GM12878 (cell line): ENCODE results near the gene BEX3. TPM values are rescaled to one million over a fixed set of nuclear protein-coding genes. Genes with fewer than 3 reads are reported as not detected.

Source experiments
- ATAC-seq: fragments of 200-7000 bp; cut with Tn5 transposase; 3 replicates; pipeline ENCODE4 v1.9.1; 2020; ENCODE audit warnings: mild to moderate bottlenecking, moderate library complexity
- BruUV-seq: library from RNA; stranded (reverse); fragments of 400-500 nt; replicated peaks from 2 replicates; lab custom pipeline; 2021; lab: Mats Ljungman, UMichigan
- CTCF ChIA-PET: fragments of 300-600 bp; sonication (Branson Sonifier 250); formaldehyde crosslinking; extraction: SDS; loops from one replicate; lab custom pipeline; 2021; ENCODE audit warnings: inconsistent platforms; lab: Yijun Ruan, JAX
- POLR2A ChIA-PET: fragments of 350-600 bp; formaldehyde crosslinking; extraction: SDS; loops from one replicate; lab custom pipeline; 2021; ENCODE audit warnings: inconsistent platforms; lab: Charles Lee
- RAD21 ChIA-PET: fragments of 300-600 bp; sonication (Branson Sonifier 250); formaldehyde crosslinking; loops from one replicate; lab custom pipeline; 2023; ENCODE audit warnings: antibody characterized with exemption; ENCODE audit not compliant: unreplicated experiment; lab: Charles Lee
- SMC1A ChIA-PET: fragments of 300-600 bp; sonication (Branson Sonifier 250); formaldehyde crosslinking; loops from one replicate; lab custom pipeline; 2023; ENCODE audit not compliant: unreplicated experiment, uncharacterized antibody; lab: Charles Lee
- DNase-seq: peaks from one replicate; pipeline ENCODE4 v3.0.0-alpha.2; 2011; ENCODE audit warnings: low read depth, low spot score
- FAIRE-seq: peaks from 3 replicates; lab custom pipeline; 2011; peaks lifted over from hg19 to GRCh38; lab: Jason Lieb, UNC
- H2AFZ ChIP-seq: 2 replicates; pipeline ENCODE4 v1.6.0; 2011; ENCODE audit warnings: low read depth, low read length, control low read depth; ENCODE audit not compliant: control insufficient read depth
- H3K27ac ChIP-seq: 2 replicates; pipeline ENCODE4 v1.5.1; 2011; ENCODE audit warnings: control low read depth; ENCODE audit not compliant: control insufficient read depth, insufficient read depth
- H3K27me3 ChIP-seq, 2 experiments: replicated peaks in 1 of 2; 2 replicates each; pipeline versions ENCODE4 v1.6.0 to v1.6.1; 2011; ENCODE audit warnings: low read length in 1 of 2; ENCODE audit not compliant: control insufficient read depth in 2 of 2, insufficient read depth in 2 of 2
- H3K36me3 ChIP-seq, 2 experiments: 2 replicates each; pipeline ENCODE4 v1.5.1; 2011; ENCODE audit warnings: low read length in 1 of 2; ENCODE audit not compliant: control insufficient read depth in 2 of 2, insufficient read depth in 2 of 2
- H3K4me1 ChIP-seq: 2 replicates; pipeline ENCODE4 v1.6.1; 2011; ENCODE audit warnings: mild to moderate bottlenecking, low read length, moderate library complexity, mixed read lengths; ENCODE audit not compliant: control insufficient read depth, insufficient read depth
- H3K4me2 ChIP-seq: 2 replicates; pipeline ENCODE4 v1.6.0; 2011; ENCODE audit warnings: control low read depth; ENCODE audit not compliant: control insufficient read depth, insufficient read depth
- H3K4me3 ChIP-seq: fragments of 200-600 bp; sonication (generic); 2 replicates; pipeline ENCODE4 v1.5.1; 2016
- H3K79me2 ChIP-seq: 2 replicates; pipeline ENCODE4 v1.6.0; 2011; ENCODE audit warnings: low read length; ENCODE audit not compliant: control insufficient read depth, insufficient read depth
- H3K9ac ChIP-seq: 2 replicates; pipeline ENCODE4 v1.8.0; 2011; ENCODE audit warnings: low read length, control low read depth, mixed read lengths; ENCODE audit not compliant: control insufficient read depth, insufficient read depth
- H3K9me3 ChIP-seq: replicated peaks from 3 replicates; pipeline ENCODE4 v1.5.1; 2011; ENCODE audit warnings: mild to moderate bottlenecking, low read length; ENCODE audit not compliant: control insufficient read depth, insufficient read depth
- H4K20me1 ChIP-seq: 2 replicates; pipeline ENCODE4 v1.6.0; 2011; ENCODE audit not compliant: control insufficient read depth, insufficient read depth
- ASH2L ChIP-seq: fragments of 300-600, 200-600 bp; sonication (generic); IDR thresholded peaks from 2 replicates; pipeline ENCODE4 v1.6.1; 2017; ENCODE audit warnings: low read depth, mild to moderate bottlenecking, borderline replicate concordance
- E2F4 ChIP-seq: IDR thresholded peaks from 2 replicates; pipeline ENCODE4 v1.6.1; 2012; ENCODE audit warnings: low read depth, low read length, improper control_type of control experiment
- JUNB ChIP-seq: IDR thresholded peaks from 2 replicates; pipeline ENCODE4 v1.6.1; 2016; ENCODE audit warnings: antibody characterized with exemption, mild to moderate bottlenecking
- KAT2A ChIP-seq: conservative IDR thresholded peaks from 2 replicates; pipeline ENCODE4 v1.6.1; 2011; ENCODE audit warnings: low read depth, low read length; ENCODE audit not compliant: control insufficient read depth
- KLF5 ChIP-seq: fragments of 450-650 bp; IDR thresholded peaks from 2 replicates; pipeline ENCODE4 v1.6.1; 2014; ENCODE audit warnings: mild to moderate bottlenecking; ENCODE audit not compliant: partially characterized antibody
- MTA2 ChIP-seq: fragments of 450-650 bp; IDR thresholded peaks from 2 replicates; pipeline ENCODE4 v1.6.1; 2016; ENCODE audit warnings: low read depth, mild to moderate bottlenecking, moderate library complexity
- NFYA ChIP-seq: IDR thresholded peaks from 2 replicates; pipeline ENCODE4 v1.6.1; 2011; ENCODE audit warnings: low read depth, mild to moderate bottlenecking, low read length, improper control_type of control experiment, borderline replicate concordance
- NRF1 ChIP-seq: conservative IDR thresholded peaks from 2 replicates; pipeline ENCODE4 v1.6.1; 2011; ENCODE audit warnings: mild to moderate bottlenecking, low read depth, low read length, improper control_type of control experiment
- PAX5 ChIP-seq: IDR thresholded peaks from 2 replicates; pipeline ENCODE4 v1.6.1; 2011; ENCODE audit warnings: low read depth, low read length, borderline replicate concordance
- POLR2A ChIP-seq: IDR thresholded peaks from 2 replicates; pipeline ENCODE4 v1.6.1; 2011; ENCODE audit warnings: low read depth, mild to moderate bottlenecking, low read length
- POU2F2 ChIP-seq: IDR thresholded peaks from 3 replicates; pipeline ENCODE4 v1.6.1; 2011; ENCODE audit warnings: low read depth, mild to moderate bottlenecking, low read length, borderline replicate concordance
- RELA ChIP-seq: fragments of 450-650 bp; IDR thresholded peaks from 2 replicates; pipeline ENCODE4 v1.8.0; 2014; ENCODE audit warnings: borderline replicate concordance; ENCODE audit not compliant: partially characterized antibody
- ZNF384 ChIP-seq: IDR thresholded peaks from 2 replicates; pipeline ENCODE4 v1.6.1; 2012; ENCODE audit warnings: low read depth, mild to moderate bottlenecking, low read length, improper control_type of control experiment, borderline replicate concordance
- ZNF687 ChIP-seq: fragments of 450-650 bp; IDR thresholded peaks from 2 replicates; pipeline ENCODE4 v1.6.1; 2017; ENCODE audit warnings: mild to moderate bottlenecking, moderate library complexity
- ZZZ3 ChIP-seq: IDR thresholded peaks from 2 replicates; pipeline ENCODE4 v1.6.1; 2011; ENCODE audit warnings: low read depth; ENCODE audit not compliant: control insufficient read depth, insufficient read length
- WGBS: methylation state at CpG from one replicate; pipeline ENCODE4 v1.1.6; 2016; ENCODE audit warnings: low lambda C conversion rate; ENCODE audit not compliant: insufficient replicate concordance, insufficient coverage; ENCODE audit errors: missing lambda C conversion rate; 5-methylcytosine and 5-hydroxymethylcytosine counted together
- in situ Hi-C: fragments of 300-500 bp; cut with MboI; formaldehyde crosslinking; loops from 9 replicates; pipeline ENCODE4 v1.14.3; 2018; ENCODE audit warnings: mixed read lengths
- intact Hi-C: fragments of 100-400 bp; cut with micrococcal nuclease; formaldehyde crosslinking; loops from one replicate; pipeline ENCODE4 v1.14.2; 2022; ENCODE audit not compliant: unreplicated experiment
- polyA plus RNA-seq, 11 experiments: library from polyadenylated mRNA; depleted of rRNA in 4 of 11; unstranded in 6 of 11; stranded (reverse) in 5 of 11; fragments of >200 nt; fragmentation: Nextera tagmentation in 4 of 11; fragmentation: Illumina TruSeq in 1 of 11; extraction: Ambion mirVana in 4 of 11; extraction: Trizol in 1 of 11; gene quantifications; 1 replicate in 1 of 11; 2 replicates in 10 of 11; pipeline versions ENCODE4 v1.2.1 to v1.2.3, GENCODE V29; 2011 to 2016; ENCODE audit warnings: inconsistent platforms in 2 of 11, missing spikeins in 2 of 11, low read depth in 1 of 11
- total RNA-seq, 4 experiments: library from RNA; depleted of rRNA in 3 of 4; stranded (reverse); fragments of >200 nt in 3 of 4; fragmentation: Illumina TruSeq in 1 of 4; extraction: Trizol in 1 of 4; gene quantifications; 2 replicates each; pipeline versions ENCODE4 v1.2.1 to v1.2.3, GENCODE V29; 2013 to 2021
- TF ChIP-seq, protein P1 (sequence below): fragments of 450-650 bp; IDR thresholded peaks from 2 replicates; pipeline ENCODE4 v1.6.1; 2018; ENCODE audit warnings: mild to moderate bottlenecking, low read depth, moderate library complexity; ENCODE audit not compliant: partially characterized antibody

Gene BEX3
- total and polyA plus RNA-seq, 10 of the 15 experiments (the other 5 are each of a cell fraction or from before 2014, with no cell fraction given) = 1.3 to 1.5 TPM; not detected in 8

DNA sequence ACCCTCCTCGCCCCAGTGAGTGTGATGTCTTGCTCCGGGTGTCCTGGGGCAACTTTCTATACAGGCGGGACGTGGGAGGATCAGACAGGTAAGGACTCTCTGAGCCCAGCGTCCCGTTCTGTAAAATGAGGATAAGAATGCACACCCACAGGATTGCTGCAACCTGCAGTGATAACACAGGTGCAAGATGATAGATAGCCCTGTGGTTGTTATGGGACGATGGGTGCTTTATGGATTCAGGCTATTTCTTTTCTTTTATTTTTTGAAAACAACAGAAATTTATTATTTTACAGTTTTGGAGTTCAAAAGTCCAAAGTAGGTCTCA, 28.6 kb downstream of the BEX3 start:
- FAIRE-seq (no peak), ATAC-seq (peak; percentile 60), DNase-seq (no peak)
- H3K36me3 ChIP-seq = no peaks in the 10 kb centered on the region
- no peaks in the 10 kb centered on the region for H4K20me1 ChIP-seq
- in situ Hi-C loops = no loop called here
- WGBS = 1% methylated on average over 7 of the region's 7 CpGs
- ChIA-PET POLR2A (no interaction called here), CTCF (no interaction called here), RAD21 (no interaction called here), SMC1A (no interaction called here)
- H3K4me3 ChIP-seq = peak overlapping the region; percentile 62; the same call in 1 of the 2 replicates
- H3K79me2 ChIP-seq = no peaks in the 10 kb centered on the region
- H3K4me2 ChIP-seq = peak overlapping the region; percentile 41
- peak overlapping the region; percentile 79 for H2AFZ ChIP-seq
- TF ChIP-seq ZNF384 = no peak
- TF ChIP-seq JUNB = no peak
- TF ChIP-seq KLF5 = no peak
- no peak for TF ChIP-seq POLR2A
- TF ChIP-seq ZNF687 = no peak
- TF ChIP-seq PAX5 = no peak
- TF ChIP-seq NFYA = no peak
- TF ChIP-seq RELA = no peak
- no peak for TF ChIP-seq ASH2L
- no peak for TF ChIP-seq MTA2
- TF ChIP-seq, protein P1, sequence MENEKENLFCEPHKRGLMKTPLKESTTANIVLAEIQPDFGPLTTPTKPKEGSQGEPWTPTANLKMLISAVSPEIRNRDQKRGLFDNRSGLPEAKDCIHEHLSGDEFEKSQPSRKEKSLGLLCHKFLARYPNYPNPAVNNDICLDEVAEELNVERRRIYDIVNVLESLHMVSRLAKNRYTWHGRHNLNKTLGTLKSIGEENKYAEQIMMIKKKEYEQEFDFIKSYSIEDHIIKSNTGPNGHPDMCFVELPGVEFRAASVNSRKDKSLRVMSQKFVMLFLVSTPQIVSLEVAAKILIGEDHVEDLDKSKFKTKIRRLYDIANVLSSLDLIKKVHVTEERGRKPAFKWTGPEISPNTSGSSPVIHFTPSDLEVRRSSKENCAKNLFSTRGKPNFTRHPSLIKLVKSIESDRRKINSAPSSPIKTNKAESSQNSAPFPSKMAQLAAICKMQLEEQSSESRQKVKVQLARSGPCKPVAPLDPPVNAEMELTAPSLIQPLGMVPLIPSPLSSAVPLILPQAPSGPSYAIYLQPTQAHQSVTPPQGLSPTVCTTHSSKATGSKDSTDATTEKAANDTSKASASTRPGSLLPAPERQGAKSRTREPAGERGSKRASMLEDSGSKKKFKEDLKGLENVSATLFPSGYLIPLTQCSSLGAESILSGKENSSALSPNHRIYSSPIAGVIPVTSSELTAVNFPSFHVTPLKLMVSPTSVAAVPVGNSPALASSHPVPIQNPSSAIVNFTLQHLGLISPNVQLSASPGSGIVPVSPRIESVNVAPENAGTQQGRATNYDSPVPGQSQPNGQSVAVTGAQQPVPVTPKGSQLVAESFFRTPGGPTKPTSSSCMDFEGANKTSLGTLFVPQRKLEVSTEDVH = no peak
- TF ChIP-seq ZZZ3 = no peak
- no peak for TF ChIP-seq POU2F2
- TF ChIP-seq NRF1 = no peak
- TF ChIP-seq KAT2A = no peak
- TF ChIP-seq E2F4 = no peak
- H3K9ac ChIP-seq = peak overlapping the region; percentile 53; the same call in 1 of the 2 replicates
- intact Hi-C loops = no loop called here
- H3K9me3 ChIP-seq = no peaks in the 10 kb centered on the region
- H3K27me3 ChIP-seq = no peaks in the 10 kb centered on the region
- no peaks in the 10 kb centered on the region for H3K4me1 ChIP-seq
- BruUV-seq = TSS peak; percentile 96
- no peak overlapping the region for H3K27ac ChIP-seq
